Panc1 (cell line): ENCODE data around the gene UPP1. TPM values are rescaled to one million over a fixed set of nuclear protein-coding genes. Genes with fewer than 3 reads are reported as not detected.

Source experiments
- ATAC-seq: fragments of 200-7000 bp; cut with Tn5 transposase; 2 replicates; pipeline ENCODE4 v1.9.1; 2020; ENCODE audit warnings: mild to moderate bottlenecking, moderate library complexity
- BruUV-seq: library from RNA; stranded (reverse); fragments of 400-500 nt; replicated peaks from 2 replicates; lab custom pipeline; 2021; lab: Mats Ljungman, UMichigan
- CTCF ChIA-PET: fragments of 300-600 bp; sonication (Branson Sonifier 250); formaldehyde crosslinking; loops from one replicate; lab custom pipeline; 2022; ENCODE audit warnings: antibody characterized with exemption; lab: Charles Lee
- POLR2A ChIA-PET: fragments of 300-600 bp; sonication (Branson Sonifier 250); formaldehyde crosslinking; loops from one replicate; lab custom pipeline; 2022; ENCODE audit warnings: antibody characterized with exemption; lab: Charles Lee
- DNase-seq: peaks from one replicate; pipeline ENCODE4 v3.0.0-alpha.2; 2010; ENCODE audit warnings: low read depth, low spot score
- H3K27ac ChIP-seq: 2 replicates; pipeline ENCODE4 v1.5.1; 2011; ENCODE audit warnings: mild to moderate bottlenecking, low read length, inconsistent platforms
- H3K27me3 ChIP-seq: fragments of 200-500 bp; sonication (Bioruptor generic); 2 replicates; pipeline ENCODE4 v1.6.0; 2014; ENCODE audit warnings: low read length, inconsistent platforms; ENCODE audit not compliant: control insufficient read depth, insufficient read depth
- H3K36me3 ChIP-seq: fragments of 200-500 bp; sonication (Bioruptor generic); 2 replicates; pipeline ENCODE4 v1.5.1; 2014; ENCODE audit warnings: inconsistent platforms, mild to moderate bottlenecking, low read length, moderate library complexity; ENCODE audit not compliant: control insufficient read depth, insufficient read depth
- H3K4me1 ChIP-seq: 2 replicates; pipeline ENCODE4 v1.5.1; 2011; ENCODE audit warnings: inconsistent platforms, mild to moderate bottlenecking, low read length, moderate library complexity; ENCODE audit not compliant: control insufficient read depth, insufficient read depth
- H3K4me3 ChIP-seq, 2 experiments: 2 replicates each; pipeline ENCODE4 v1.5.1; 2011 to 2012; ENCODE audit warnings: low read depth in 2 of 2, low read length in 2 of 2, mild to moderate bottlenecking in 2 of 2, inconsistent platforms in 1 of 2, moderate library complexity in 1 of 2
- H3K9me3 ChIP-seq: fragments of 200-500 bp; sonication (Bioruptor generic); 2 replicates; pipeline ENCODE4 v1.5.1; 2014; ENCODE audit warnings: low read depth, mild to moderate bottlenecking, inconsistent platforms, low read length, moderate library complexity; ENCODE audit not compliant: control insufficient read depth, insufficient read depth
- POLR2AphosphoS5 ChIP-seq: IDR thresholded peaks from 2 replicates; pipeline ENCODE4 v1.6.1; 2012; ENCODE audit warnings: mild to moderate bottlenecking, low read depth, low read length, moderate library complexity
- SIN3A ChIP-seq: IDR thresholded peaks from 2 replicates; pipeline ENCODE4 v1.6.1; 2012; ENCODE audit warnings: low read depth, mild to moderate bottlenecking, low read length, moderate library complexity, borderline replicate concordance; ENCODE audit not compliant: insufficient read depth
- TCF7L2 ChIP-seq: IDR thresholded peaks from 2 replicates; pipeline ENCODE4 v1.6.1; 2011; ENCODE audit warnings: mild to moderate bottlenecking, low read depth, low read length, inconsistent platforms
- in situ Hi-C: cut with HindIII; loops from 2 replicates; pipeline ENCODE4 v1.10.0; 2016; ENCODE audit warnings: low sequenced_read_pairs, low pct_unique_long_range_greater_than_20kb
- intact Hi-C: fragments of 100-400 bp; cut with micrococcal nuclease; formaldehyde crosslinking; loops from one replicate; pipeline ENCODE4 v1.10.0; 2022; ENCODE audit not compliant: unreplicated experiment
- total RNA-seq: library from RNA; stranded (reverse); gene quantifications from one replicate; pipeline ENCODE4 v1.2.1, GENCODE V29; 2021; ENCODE audit not compliant: unreplicated experiment
- TF ChIP-seq, protein P1 (sequence below), 2 experiments: IDR thresholded peaks; 2 replicates each; pipeline ENCODE4 v1.6.1; 2011 to 2012; ENCODE audit warnings: low read depth in 2 of 2, control low read depth in 1 of 2, low read length in 1 of 2, mild to moderate bottlenecking in 1 of 2, moderate library complexity in 1 of 2; ENCODE audit not compliant: insufficient read depth in 1 of 2
- TF ChIP-seq, protein P2 (sequence below): fragments of 450-650 bp; IDR thresholded peaks from 2 replicates; pipeline ENCODE4 v1.5.1; 2017; ENCODE audit warnings: mild to moderate bottlenecking

The UPP1 gene
- total RNA-seq, 1 experiment from 2014 or later = 331 TPM

DNA sequence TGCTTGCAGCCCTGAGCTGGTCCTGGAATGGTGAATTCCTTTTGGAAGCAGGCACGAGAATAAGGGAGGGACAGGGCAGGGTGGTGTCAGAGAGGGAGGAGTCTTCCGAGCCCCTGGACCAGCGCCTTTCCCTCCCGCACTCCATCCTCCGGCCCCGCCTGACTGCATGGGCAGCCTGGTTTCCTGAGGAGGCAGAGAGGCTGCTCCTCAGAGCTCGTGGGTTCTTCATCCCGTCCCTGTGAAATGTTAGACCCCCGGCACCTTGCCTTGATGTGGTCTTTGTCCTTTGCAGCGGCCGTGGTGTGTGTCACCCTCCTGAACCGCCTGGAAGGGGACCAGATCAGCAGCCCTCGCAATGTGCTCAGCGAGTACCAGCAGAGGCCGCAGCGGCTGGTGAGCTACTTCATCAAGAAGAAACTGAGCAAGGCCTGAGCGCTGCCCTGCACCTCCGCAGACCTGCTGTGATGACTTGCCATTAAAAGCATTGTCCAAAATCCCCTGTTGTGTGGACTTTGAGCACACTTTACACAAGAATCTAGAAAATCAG, 18.9 kb downstream of the UPP1 start:
- Histone ChIP-seq H3K36me3 (peaks cover 36% of the 10 kb centered on the region), H3K4me1 (peaks cover 43% of the 10 kb centered on the region), H3K9me3 (no peaks in the 10 kb centered on the region), H3K27me3 (no peaks in the 10 kb centered on the region), H3K27ac (peak overlapping the region; percentile 55), H3K4me3 (no peak overlapping the region)
- in situ Hi-C loops = no loop called here
- intact Hi-C loops = no loop called here
- no TSS peak for BruUV-seq
- ChIA-PET CTCF (interaction anchor here (0.7 kb wide), 1 partner anchor 116 kb away, joined by 5 read pairs; no protein-coding TSS in a partner anchor), POLR2A (no interaction called here)
- DNase-seq = no peak
- no peak for ATAC-seq
- TF ChIP-seq, protein P1, sequence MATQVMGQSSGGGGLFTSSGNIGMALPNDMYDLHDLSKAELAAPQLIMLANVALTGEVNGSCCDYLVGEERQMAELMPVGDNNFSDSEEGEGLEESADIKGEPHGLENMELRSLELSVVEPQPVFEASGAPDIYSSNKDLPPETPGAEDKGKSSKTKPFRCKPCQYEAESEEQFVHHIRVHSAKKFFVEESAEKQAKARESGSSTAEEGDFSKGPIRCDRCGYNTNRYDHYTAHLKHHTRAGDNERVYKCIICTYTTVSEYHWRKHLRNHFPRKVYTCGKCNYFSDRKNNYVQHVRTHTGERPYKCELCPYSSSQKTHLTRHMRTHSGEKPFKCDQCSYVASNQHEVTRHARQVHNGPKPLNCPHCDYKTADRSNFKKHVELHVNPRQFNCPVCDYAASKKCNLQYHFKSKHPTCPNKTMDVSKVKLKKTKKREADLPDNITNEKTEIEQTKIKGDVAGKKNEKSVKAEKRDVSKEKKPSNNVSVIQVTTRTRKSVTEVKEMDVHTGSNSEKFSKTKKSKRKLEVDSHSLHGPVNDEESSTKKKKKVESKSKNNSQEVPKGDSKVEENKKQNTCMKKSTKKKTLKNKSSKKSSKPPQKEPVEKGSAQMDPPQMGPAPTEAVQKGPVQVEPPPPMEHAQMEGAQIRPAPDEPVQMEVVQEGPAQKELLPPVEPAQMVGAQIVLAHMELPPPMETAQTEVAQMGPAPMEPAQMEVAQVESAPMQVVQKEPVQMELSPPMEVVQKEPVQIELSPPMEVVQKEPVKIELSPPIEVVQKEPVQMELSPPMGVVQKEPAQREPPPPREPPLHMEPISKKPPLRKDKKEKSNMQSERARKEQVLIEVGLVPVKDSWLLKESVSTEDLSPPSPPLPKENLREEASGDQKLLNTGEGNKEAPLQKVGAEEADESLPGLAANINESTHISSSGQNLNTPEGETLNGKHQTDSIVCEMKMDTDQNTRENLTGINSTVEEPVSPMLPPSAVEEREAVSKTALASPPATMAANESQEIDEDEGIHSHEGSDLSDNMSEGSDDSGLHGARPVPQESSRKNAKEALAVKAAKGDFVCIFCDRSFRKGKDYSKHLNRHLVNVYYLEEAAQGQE (IDR thresholded peaks at IDR 0.05; ENCODE audit: insufficient read depth in 1 of 2, low read depth in 2 of 2, low read length in 1 of 2) = no peak
- TF ChIP-seq, protein P2, sequence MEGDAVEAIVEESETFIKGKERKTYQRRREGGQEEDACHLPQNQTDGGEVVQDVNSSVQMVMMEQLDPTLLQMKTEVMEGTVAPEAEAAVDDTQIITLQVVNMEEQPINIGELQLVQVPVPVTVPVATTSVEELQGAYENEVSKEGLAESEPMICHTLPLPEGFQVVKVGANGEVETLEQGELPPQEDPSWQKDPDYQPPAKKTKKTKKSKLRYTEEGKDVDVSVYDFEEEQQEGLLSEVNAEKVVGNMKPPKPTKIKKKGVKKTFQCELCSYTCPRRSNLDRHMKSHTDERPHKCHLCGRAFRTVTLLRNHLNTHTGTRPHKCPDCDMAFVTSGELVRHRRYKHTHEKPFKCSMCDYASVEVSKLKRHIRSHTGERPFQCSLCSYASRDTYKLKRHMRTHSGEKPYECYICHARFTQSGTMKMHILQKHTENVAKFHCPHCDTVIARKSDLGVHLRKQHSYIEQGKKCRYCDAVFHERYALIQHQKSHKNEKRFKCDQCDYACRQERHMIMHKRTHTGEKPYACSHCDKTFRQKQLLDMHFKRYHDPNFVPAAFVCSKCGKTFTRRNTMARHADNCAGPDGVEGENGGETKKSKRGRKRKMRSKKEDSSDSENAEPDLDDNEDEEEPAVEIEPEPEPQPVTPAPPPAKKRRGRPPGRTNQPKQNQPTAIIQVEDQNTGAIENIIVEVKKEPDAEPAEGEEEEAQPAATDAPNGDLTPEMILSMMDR = no peak
- TF ChIP-seq TCF7L2 (no peak), SIN3A (no peak), POLR2AphosphoS5 (no peak; the same call in 1 of the 2 replicates)

DNA sequence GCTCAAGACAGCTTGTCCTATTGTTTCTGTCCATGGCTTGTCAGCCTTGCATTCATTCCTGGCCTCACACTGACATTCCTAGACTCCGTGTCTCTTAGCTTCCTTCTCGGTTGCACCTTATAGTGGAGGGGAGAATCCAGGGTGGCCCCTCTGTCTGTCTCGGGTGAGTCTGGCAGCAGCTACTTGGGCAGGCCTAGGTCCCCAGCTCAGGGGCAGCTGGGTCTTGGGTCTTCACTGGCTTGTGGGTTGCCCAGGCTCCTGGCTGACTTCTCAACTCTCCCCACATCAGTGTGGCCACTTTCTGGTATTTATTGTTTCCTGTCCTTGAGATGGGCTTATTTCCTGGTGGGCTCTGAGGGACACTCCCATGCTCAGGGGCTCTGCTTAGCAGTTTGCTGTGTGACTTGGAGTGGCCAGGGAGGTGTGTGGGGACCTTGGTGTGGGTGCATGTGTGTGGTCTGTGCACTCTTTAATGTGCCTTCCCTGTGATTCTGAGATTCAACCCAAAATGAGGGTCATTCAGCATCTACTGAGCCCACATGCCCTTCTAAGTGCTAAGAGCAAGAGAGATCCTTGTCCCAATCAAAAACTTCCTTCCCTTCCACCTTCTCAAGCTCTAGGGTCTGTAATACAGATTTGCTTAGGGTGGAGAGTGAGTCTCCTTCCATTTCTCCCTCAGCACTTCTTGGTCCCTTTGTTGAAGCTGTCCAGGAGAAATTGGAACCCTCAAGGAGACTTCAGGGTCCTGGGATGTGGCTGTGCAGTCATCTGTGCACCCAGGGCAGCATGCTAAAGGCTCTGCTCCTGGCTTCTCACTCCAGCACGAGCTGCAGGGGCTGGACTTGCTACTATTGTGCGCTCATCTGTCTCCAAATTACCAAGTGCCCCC, 20.1 kb downstream of the UPP1 start:
- TF ChIP-seq POLR2AphosphoS5 (peak; percentile 20), TCF7L2 (no peak)
- TF ChIP-seq, protein P1 (IDR thresholded peaks at IDR 0.05; ENCODE audit: insufficient read depth in 1 of 2, low read depth in 2 of 2, low read length in 1 of 2) = no peak
- ATAC-seq = peak; percentile 65
- CTCF ChIA-PET = interaction anchor here (0.7 to 2.1 kb wide), 5 partner anchors 44 to 164 kb away, joined by 3 to 22 read pairs (median 7); no protein-coding TSS in a partner anchor
- in situ Hi-C loops = no loop called here
- Histone ChIP-seq H3K4me3 (no peak overlapping the region), H3K9me3 (no peaks in the 10 kb centered on the region), H3K4me1 (peaks cover 45% of the 10 kb centered on the region), H3K27ac (peak overlapping the region; percentile 55), H3K36me3 (peaks cover 31% of the 10 kb centered on the region), H3K27me3 (no peaks in the 10 kb centered on the region)
- DNase-seq = no peak
- POLR2A ChIA-PET = no interaction called here
- no TSS peak for BruUV-seq
- intact Hi-C loops = no loop called here
